GM12878 (cell line): ENCODE data around the gene AP2A2. TPM values are rescaled to one million over a fixed set of nuclear protein-coding genes. Genes with fewer than 3 reads are reported as not detected.

Experiments used
- ATAC-seq: fragments of 200-7000 bp; cut with Tn5 transposase; 3 replicates; pipeline ENCODE4 v1.9.1; 2020; ENCODE audit warnings: mild to moderate bottlenecking, moderate library complexity
- BruUV-seq: library from RNA; stranded (reverse); fragments of 400-500 nt; replicated peaks from 2 replicates; lab custom pipeline; 2021; lab: Mats Ljungman, UMichigan
- CTCF ChIA-PET: fragments of 300-600 bp; sonication (Branson Sonifier 250); formaldehyde crosslinking; extraction: SDS; loops from one replicate; lab custom pipeline; 2021; ENCODE audit warnings: inconsistent platforms; lab: Yijun Ruan, JAX
- POLR2A ChIA-PET: fragments of 350-600 bp; formaldehyde crosslinking; extraction: SDS; loops from one replicate; lab custom pipeline; 2021; ENCODE audit warnings: inconsistent platforms; lab: Charles Lee
- RAD21 ChIA-PET: fragments of 300-600 bp; sonication (Branson Sonifier 250); formaldehyde crosslinking; loops from one replicate; lab custom pipeline; 2023; ENCODE audit warnings: antibody characterized with exemption; ENCODE audit not compliant: unreplicated experiment; lab: Charles Lee
- SMC1A ChIA-PET: fragments of 300-600 bp; sonication (Branson Sonifier 250); formaldehyde crosslinking; loops from one replicate; lab custom pipeline; 2023; ENCODE audit not compliant: unreplicated experiment, uncharacterized antibody; lab: Charles Lee
- DNase-seq: peaks from one replicate; pipeline ENCODE4 v3.0.0-alpha.2; 2011; ENCODE audit warnings: low read depth, low spot score
- FAIRE-seq: peaks from 3 replicates; lab custom pipeline; 2011; peaks lifted over from hg19 to GRCh38; lab: Jason Lieb, UNC
- H2AFZ ChIP-seq: 2 replicates; pipeline ENCODE4 v1.6.0; 2011; ENCODE audit warnings: low read depth, low read length, control low read depth; ENCODE audit not compliant: control insufficient read depth
- H3K27ac ChIP-seq: 2 replicates; pipeline ENCODE4 v1.5.1; 2011; ENCODE audit warnings: control low read depth; ENCODE audit not compliant: control insufficient read depth, insufficient read depth
- H3K27me3 ChIP-seq, 2 experiments: replicated peaks in 1 of 2; 2 replicates each; pipeline versions ENCODE4 v1.6.0 to v1.6.1; 2011; ENCODE audit warnings: low read length in 1 of 2; ENCODE audit not compliant: control insufficient read depth in 2 of 2, insufficient read depth in 2 of 2
- H3K36me3 ChIP-seq, 2 experiments: 2 replicates each; pipeline ENCODE4 v1.5.1; 2011; ENCODE audit warnings: low read length in 1 of 2; ENCODE audit not compliant: control insufficient read depth in 2 of 2, insufficient read depth in 2 of 2
- H3K4me1 ChIP-seq: 2 replicates; pipeline ENCODE4 v1.6.1; 2011; ENCODE audit warnings: mild to moderate bottlenecking, low read length, moderate library complexity, mixed read lengths; ENCODE audit not compliant: control insufficient read depth, insufficient read depth
- H3K4me2 ChIP-seq: 2 replicates; pipeline ENCODE4 v1.6.0; 2011; ENCODE audit warnings: control low read depth; ENCODE audit not compliant: control insufficient read depth, insufficient read depth
- H3K4me3 ChIP-seq: fragments of 200-600 bp; sonication (generic); 2 replicates; pipeline ENCODE4 v1.5.1; 2016
- H3K79me2 ChIP-seq: 2 replicates; pipeline ENCODE4 v1.6.0; 2011; ENCODE audit warnings: low read length; ENCODE audit not compliant: control insufficient read depth, insufficient read depth
- H3K9ac ChIP-seq: 2 replicates; pipeline ENCODE4 v1.8.0; 2011; ENCODE audit warnings: low read length, control low read depth, mixed read lengths; ENCODE audit not compliant: control insufficient read depth, insufficient read depth
- H3K9me3 ChIP-seq: replicated peaks from 3 replicates; pipeline ENCODE4 v1.5.1; 2011; ENCODE audit warnings: mild to moderate bottlenecking, low read length; ENCODE audit not compliant: control insufficient read depth, insufficient read depth
- H4K20me1 ChIP-seq: 2 replicates; pipeline ENCODE4 v1.6.0; 2011; ENCODE audit not compliant: control insufficient read depth, insufficient read depth
- MYB ChIP-seq: fragments of 150-350 bp; IDR thresholded peaks from 2 replicates; pipeline ENCODE4 v1.6.1; 2014; ENCODE audit warnings: mild to moderate bottlenecking, low read depth, low read length, borderline replicate concordance
- ZNF217 ChIP-seq: fragments of 450-650 bp; IDR thresholded peaks from 2 replicates; pipeline ENCODE4 v1.6.1; 2017; ENCODE audit warnings: antibody characterized with exemption, mild to moderate bottlenecking
- WGBS: methylation state at CpG from one replicate; pipeline ENCODE4 v1.1.6; 2016; ENCODE audit warnings: low lambda C conversion rate; ENCODE audit not compliant: insufficient replicate concordance, insufficient coverage; ENCODE audit errors: missing lambda C conversion rate; 5-methylcytosine and 5-hydroxymethylcytosine counted together
- in situ Hi-C: fragments of 300-500 bp; cut with MboI; formaldehyde crosslinking; loops from 9 replicates; pipeline ENCODE4 v1.14.3; 2018; ENCODE audit warnings: mixed read lengths
- intact Hi-C: fragments of 100-400 bp; cut with micrococcal nuclease; formaldehyde crosslinking; loops from one replicate; pipeline ENCODE4 v1.14.2; 2022; ENCODE audit not compliant: unreplicated experiment
- polyA plus RNA-seq, 11 experiments: library from polyadenylated mRNA; depleted of rRNA in 4 of 11; unstranded in 6 of 11; stranded (reverse) in 5 of 11; fragments of >200 nt; fragmentation: Nextera tagmentation in 4 of 11; fragmentation: Illumina TruSeq in 1 of 11; extraction: Ambion mirVana in 4 of 11; extraction: Trizol in 1 of 11; gene quantifications; 1 replicate in 1 of 11; 2 replicates in 10 of 11; pipeline versions ENCODE4 v1.2.1 to v1.2.3, GENCODE V29; 2011 to 2016; ENCODE audit warnings: inconsistent platforms in 2 of 11, missing spikeins in 2 of 11, low read depth in 1 of 11
- total RNA-seq, 4 experiments: library from RNA; depleted of rRNA in 3 of 4; stranded (reverse); fragments of >200 nt in 3 of 4; fragmentation: Illumina TruSeq in 1 of 4; extraction: Trizol in 1 of 4; gene quantifications; 2 replicates each; pipeline versions ENCODE4 v1.2.1 to v1.2.3, GENCODE V29; 2013 to 2021
- TF ChIP-seq, protein P1 (sequence below): IDR thresholded peaks from 2 replicates; pipeline ENCODE4 v1.6.1; 2012; ENCODE audit warnings: mild to moderate bottlenecking, low read depth, low read length

AP2A2 gene
- total and polyA plus RNA-seq, 10 of the 15 experiments (the other 5 are each of a cell fraction or from before 2014, with no cell fraction given) = 0.58 to 48.8 (median 18.2) TPM

DNA sequence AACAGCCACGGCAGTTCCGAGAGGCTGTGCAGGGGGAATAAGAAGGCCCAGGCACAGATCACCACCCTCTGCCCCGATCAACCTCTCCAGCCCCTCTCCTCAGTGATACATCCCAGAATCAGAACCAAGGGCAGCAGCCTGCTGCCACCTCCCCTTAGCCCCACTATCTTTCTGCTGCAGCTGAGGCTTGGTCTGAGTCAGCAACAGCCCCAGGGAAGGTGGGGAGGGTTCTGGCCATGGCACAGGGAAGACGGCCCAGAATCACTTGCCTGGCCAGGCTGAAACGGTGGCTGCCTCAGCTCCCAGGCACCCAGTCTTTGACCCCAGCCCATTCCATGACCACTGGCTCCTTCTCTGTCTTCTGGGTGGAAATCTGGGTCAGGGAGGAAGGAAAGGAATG is 17.4 kb upstream of the AP2A2 start:
- Histone ChIP-seq H3K9ac (no peak overlapping the region), H2AFZ (no peak overlapping the region), H3K27me3 (no peaks in the 10 kb centered on the region), H4K20me1 (no peaks in the 10 kb centered on the region), H3K36me3 (peaks cover 3 to 5% of the 10 kb centered on the region in 2 experiments), H3K27ac (no peak overlapping the region), H3K79me2 (peaks cover 19% of the 10 kb centered on the region), H3K4me3 (no peak overlapping the region), H3K4me1 (peaks cover 23% of the 10 kb centered on the region), H3K9me3 (no peaks in the 10 kb centered on the region), H3K4me2 (peak overlapping the region; percentile 55)
- ATAC-seq (no peak), FAIRE-seq (no peak), DNase-seq (no peak)
- ChIA-PET RAD21 (no interaction called here), POLR2A (no interaction called here), CTCF (no interaction called here), SMC1A (no interaction called here)
- no peak for TF ChIP-seq ZNF217
- TF ChIP-seq, protein P1, sequence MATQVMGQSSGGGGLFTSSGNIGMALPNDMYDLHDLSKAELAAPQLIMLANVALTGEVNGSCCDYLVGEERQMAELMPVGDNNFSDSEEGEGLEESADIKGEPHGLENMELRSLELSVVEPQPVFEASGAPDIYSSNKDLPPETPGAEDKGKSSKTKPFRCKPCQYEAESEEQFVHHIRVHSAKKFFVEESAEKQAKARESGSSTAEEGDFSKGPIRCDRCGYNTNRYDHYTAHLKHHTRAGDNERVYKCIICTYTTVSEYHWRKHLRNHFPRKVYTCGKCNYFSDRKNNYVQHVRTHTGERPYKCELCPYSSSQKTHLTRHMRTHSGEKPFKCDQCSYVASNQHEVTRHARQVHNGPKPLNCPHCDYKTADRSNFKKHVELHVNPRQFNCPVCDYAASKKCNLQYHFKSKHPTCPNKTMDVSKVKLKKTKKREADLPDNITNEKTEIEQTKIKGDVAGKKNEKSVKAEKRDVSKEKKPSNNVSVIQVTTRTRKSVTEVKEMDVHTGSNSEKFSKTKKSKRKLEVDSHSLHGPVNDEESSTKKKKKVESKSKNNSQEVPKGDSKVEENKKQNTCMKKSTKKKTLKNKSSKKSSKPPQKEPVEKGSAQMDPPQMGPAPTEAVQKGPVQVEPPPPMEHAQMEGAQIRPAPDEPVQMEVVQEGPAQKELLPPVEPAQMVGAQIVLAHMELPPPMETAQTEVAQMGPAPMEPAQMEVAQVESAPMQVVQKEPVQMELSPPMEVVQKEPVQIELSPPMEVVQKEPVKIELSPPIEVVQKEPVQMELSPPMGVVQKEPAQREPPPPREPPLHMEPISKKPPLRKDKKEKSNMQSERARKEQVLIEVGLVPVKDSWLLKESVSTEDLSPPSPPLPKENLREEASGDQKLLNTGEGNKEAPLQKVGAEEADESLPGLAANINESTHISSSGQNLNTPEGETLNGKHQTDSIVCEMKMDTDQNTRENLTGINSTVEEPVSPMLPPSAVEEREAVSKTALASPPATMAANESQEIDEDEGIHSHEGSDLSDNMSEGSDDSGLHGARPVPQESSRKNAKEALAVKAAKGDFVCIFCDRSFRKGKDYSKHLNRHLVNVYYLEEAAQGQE = peak; percentile 55; the same call in 1 of the 2 replicates
- in situ Hi-C loops (no loop called here), intact Hi-C loops (no loop called here)
- WGBS = 70% methylated on average over 5 of the region's 5 CpGs
- no TSS peak for BruUV-seq

DNA sequence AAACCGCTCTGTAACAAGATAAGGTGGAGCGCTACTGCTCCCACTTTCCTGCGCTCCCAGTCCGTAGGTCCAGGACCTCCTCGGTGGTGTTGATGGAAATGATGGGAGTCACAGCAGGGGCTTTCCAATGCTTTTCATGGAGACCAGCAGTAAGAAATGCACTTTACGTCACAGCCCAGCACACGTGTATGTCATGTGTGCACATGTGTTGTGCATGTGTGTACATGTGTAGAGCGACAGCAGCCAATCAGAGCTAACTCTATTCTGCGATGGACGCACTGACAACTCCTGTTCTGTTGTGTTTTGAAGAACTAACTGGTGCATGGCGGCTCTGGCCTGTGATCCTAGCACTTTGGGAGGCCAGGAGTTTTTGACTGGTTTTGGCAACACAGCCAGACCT is 16.3 kb upstream of the AP2A2 start:
- no peak for TF ChIP-seq MYB
- in situ Hi-C loops = no loop called here
- no peaks in the 10 kb centered on the region for H3K9me3 ChIP-seq
- H2AFZ ChIP-seq = no peak overlapping the region
- intact Hi-C loops = no loop called here
- no peaks in the 10 kb centered on the region for H3K36me3 ChIP-seq
- no peak for ATAC-seq
- no peaks in the 10 kb centered on the region for H3K27me3 ChIP-seq
- no peaks in the 10 kb centered on the region for H4K20me1 ChIP-seq
- no peak for FAIRE-seq
- peak overlapping the region; percentile 77; the same call in 1 of the 2 replicates for H3K9ac ChIP-seq
- H3K4me2 ChIP-seq = peak overlapping the region; percentile 81
- SMC1A ChIA-PET = no interaction called here
- POLR2A ChIA-PET = interaction anchor here (0.7 to 1.3 kb wide), 4 partner anchors 16 to 704 kb away, joined by 3 to 7 read pairs (median 4); partner anchors contain the start of gene IRF7
- RAD21 ChIA-PET = no interaction called here
- 88% methylated on average over 11 of the region's 11 CpGs for WGBS
- BruUV-seq = no TSS peak
- CTCF ChIA-PET = no interaction called here
- no peak for DNase-seq
- no peak overlapping the region for H3K27ac ChIP-seq
- H3K79me2 ChIP-seq = peaks cover 19% of the 10 kb centered on the region
- peaks cover 23% of the 10 kb centered on the region for H3K4me1 ChIP-seq
- H3K4me3 ChIP-seq = peak overlapping the region; percentile 100; the same call in 1 of the 2 replicates
